ENCODE results near the gene ASIC3. TPM values are rescaled to one million over a fixed set of nuclear protein-coding genes. Genes with fewer than 3 reads are reported as not detected.

Gene ASIC3
- polyA plus RNA-seq, 3 donors, result 2.0 TPM; not detected in 2

DNA sequence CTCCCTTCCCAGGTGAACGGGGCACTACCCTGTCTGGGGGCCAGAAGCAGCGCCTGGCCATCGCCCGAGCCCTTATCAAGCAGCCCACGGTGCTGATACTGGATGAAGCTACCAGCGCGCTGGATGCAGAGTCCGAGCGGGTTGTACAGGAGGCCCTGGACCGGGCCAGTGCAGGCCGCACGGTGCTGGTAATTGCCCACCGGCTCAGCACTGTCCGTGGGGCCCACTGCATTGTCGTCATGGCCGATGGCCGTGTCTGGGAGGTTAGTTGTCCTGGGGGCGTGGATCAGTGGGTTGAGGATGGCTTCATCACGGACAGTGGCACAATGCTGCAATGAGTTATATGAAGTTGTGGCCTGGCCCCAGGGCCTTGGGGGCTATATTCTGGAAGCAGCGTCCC is 4.4 kb upstream of the ASIC3 start:
- Histone ChIP-seq H3K9me3 (replicated peaks in 1 of 2; ENCODE audit: control insufficient read depth in 1 of 2, insufficient read depth in 1 of 2, low read length in 2 of 2) (no peaks in the 10 kb centered on the region), H3K36me3 (replicated peaks in 1 of 2; ENCODE audit: control insufficient read depth in 1 of 2, insufficient read depth in 2 of 2, low read length in 2 of 2) (peaks cover 0 to 2% of the 10 kb centered on the region in 2 donors), H3K27ac (ENCODE audit: low read depth in 1 of 2, low read length in 2 of 2) (no peak overlapping the region), H3K27me3 (ENCODE audit: control insufficient read depth in 2 of 2, insufficient read depth in 2 of 2, low read length in 2 of 2) (no peaks in the 10 kb centered on the region), H3K4me2 (replicated peaks; ENCODE audit: extremely low read depth, low read length, poor library complexity, severe bottlenecking) (no peak overlapping the region), H3K4me1 (ENCODE audit: control insufficient read depth in 1 of 2, insufficient read depth in 2 of 2, low read length in 2 of 2) (peaks cover 8 to 11% of the 10 kb centered on the region in 2 donors), H3K9ac (ENCODE audit: insufficient read depth, low read length, poor library complexity, severe bottlenecking) (no peak overlapping the region), H3K79me2 (ENCODE audit: insufficient read depth, low read length) (no peaks in the 10 kb centered on the region), H4K20me1 (ENCODE audit: insufficient read depth, low read length) (no peaks in the 10 kb centered on the region), H3K4me3 (replicated peaks in 1 of 3; ENCODE audit: low read depth in 2 of 3, low read length in 3 of 3) (no peak overlapping the region), H2AFZ (ENCODE audit: insufficient read depth, low read depth, low read length, poor library complexity, severe bottlenecking) (no peak overlapping the region)
- intact Hi-C loops (cut with micrococcal nuclease), result no loop called here
- Mint-ChIP-seq H3K27me3 (ENCODE audit: low read depth in 3 of 3) (peaks cover 1 to 8% (median 2%) of the 10 kb centered on the region in 3 donors), H3K27ac (no peak overlapping the region), H3K4me3 (no peak overlapping the region), H3K36me3 (peaks cover 10 to 25% of the 10 kb centered on the region in 2 donors), H3K9me3 (peaks cover 0 to 5% (median 0%) of the 10 kb centered on the region in 7 donors), H3K4me1 (peaks cover 12% of the 10 kb centered on the region)
- no peak for DNase-seq
- TF ChIP-seq CTCF (IDR thresholded peaks at IDR 0.05), result no peak
- 98% methylated on average over 20 of the region's 20 CpGs for WGBS (ENCODE audit: insufficient coverage)

- peaks cover 0 to 2% of the 10 kb centered on the region in 2 donors for H3K36me3 ChIP-seq (replicated peaks in 1 of 2; ENCODE audit: control insufficient read depth in 1 of 2, insufficient read depth in 2 of 2, low read length in 2 of 2)
- Mint-ChIP-seq H3K27ac (no peak overlapping the region), H3K36me3 (peaks cover 10 to 25% of the 10 kb centered on the region in 2 donors)
Observed at GRCh38 chr7:151045262-151045661, 3.1 kb upstream of the ASIC3 start.

More at GRCh38 chr7:151045262-151045661, 3.1 kb upstream of the ASIC3 start:
- Histone ChIP-seq H3K9me3 (replicated peaks in 1 of 2; ENCODE audit: control insufficient read depth in 1 of 2, insufficient read depth in 1 of 2, low read length in 2 of 2) (no peaks in the 10 kb centered on the region), H3K27me3 (ENCODE audit: control insufficient read depth in 2 of 2, insufficient read depth in 2 of 2, low read length in 2 of 2) (peaks cover 0 to 5% of the 10 kb centered on the region in 2 donors), H3K4me1 (ENCODE audit: control insufficient read depth in 1 of 2, insufficient read depth in 2 of 2, low read length in 2 of 2) (no peaks in the 10 kb centered on the region), H2AFZ (ENCODE audit: insufficient read depth, low read depth, low read length, poor library complexity, severe bottlenecking) (no peak overlapping the region), H3K4me3 (replicated peaks in 1 of 3; ENCODE audit: low read depth in 2 of 3, low read length in 3 of 3) (no peak overlapping the region), H3K27ac (ENCODE audit: low read depth in 1 of 2, low read length in 2 of 2) (no peak overlapping the region), H4K20me1 (ENCODE audit: insufficient read depth, low read length) (no peaks in the 10 kb centered on the region), H3K79me2 (ENCODE audit: insufficient read depth, low read length) (no peaks in the 10 kb centered on the region), H3K4me2 (replicated peaks; ENCODE audit: extremely low read depth, low read length, poor library complexity, severe bottlenecking) (no peak overlapping the region), H3K9ac (ENCODE audit: insufficient read depth, low read length, poor library complexity, severe bottlenecking) (no peak overlapping the region)
- Mint-ChIP-seq H3K27me3 (ENCODE audit: low read depth in 3 of 3) (peaks cover 6 to 10% (median 8%) of the 10 kb centered on the region in 3 donors), H3K9me3 (peaks cover 0 to 5% (median 0%) of the 10 kb centered on the region in 7 donors), H3K4me1 (no peaks in the 10 kb centered on the region), H3K4me3 (no peak overlapping the region)
- WGBS (ENCODE audit: insufficient coverage), result 98% methylated on average over 8 of the region's 11 CpGs
- no peak for DNase-seq
- intact Hi-C loops (cut with micrococcal nuclease), result no loop called here
- TF ChIP-seq CTCF (IDR thresholded peaks at IDR 0.05), result no peak
